A549 (cell line): ENCODE data around the gene CCNJ.

ENCODE experiments used
- CTCF ChIP-seq: fragments of >200 bp; sonication (Bioruptor Twin); formaldehyde crosslinking; IDR thresholded peaks from 3 replicates; pipeline ENCODE4 v1.5.1; 2016
- EP300 ChIP-seq, 2 experiments: fragments of >200 bp; sonication (Bioruptor Twin); formaldehyde crosslinking; IDR thresholded peaks; 2 replicates in 1 of 2; 3 replicates in 1 of 2; pipeline ENCODE4 v1.6.1; 2016 to 2017
- ESRRA ChIP-seq: fragments of 150-350 bp; IDR thresholded peaks from 2 replicates; pipeline ENCODE4 v1.6.1; 2014; ENCODE audit warnings: mild to moderate bottlenecking, low read length, borderline replicate concordance
- FOSL2 ChIP-seq, 2 experiments: fragments of 450-650 bp in 1 of 2; fragments of >200 bp in 1 of 2; sonication (Bioruptor Twin) in 1 of 2; formaldehyde crosslinking; IDR thresholded peaks; 2 replicates each; pipeline versions ENCODE4 v1.5.0 to v1.6.1; 2016 to 2020; ENCODE audit warnings: mild to moderate bottlenecking in 1 of 2, moderate library complexity in 1 of 2
- GATA3 ChIP-seq: IDR thresholded peaks from 2 replicates; pipeline ENCODE4 v1.6.1; 2012; ENCODE audit warnings: borderline replicate concordance
- JUN ChIP-seq, 2 experiments: fragments of >200 bp; sonication (Bioruptor Twin); formaldehyde crosslinking; IDR thresholded peaks; 2 replicates in 1 of 2; 3 replicates in 1 of 2; pipeline ENCODE4 v1.6.1; 2016 to 2017
- POLR2A ChIP-seq: IDR thresholded peaks from 2 replicates; pipeline ENCODE4 v1.6.1; 2012; ENCODE audit warnings: mild to moderate bottlenecking, low read length
- SMC3 ChIP-seq: fragments of >200 bp; sonication (Bioruptor Twin); formaldehyde crosslinking; IDR thresholded peaks from 3 replicates; pipeline ENCODE4 v1.6.1; 2018; ENCODE audit warnings: inconsistent platforms
- TF ChIP-seq, protein P1 (sequence below): IDR thresholded peaks from 2 replicates; pipeline ENCODE4 v1.6.1; 2012
- TF ChIP-seq, protein P2 (sequence below): fragments of 200-600 bp; sonication (generic); IDR thresholded peaks from 2 replicates; pipeline ENCODE4 v1.6.1; 2016; ENCODE audit warnings: antibody characterized with exemption, mild to moderate bottlenecking, moderate library complexity

GRCh38 chr10:96013956-96014355 is 29.4 kb upstream of the CCNJ start:
- no peak for TF ChIP-seq CTCF
- TF ChIP-seq, protein P1, sequence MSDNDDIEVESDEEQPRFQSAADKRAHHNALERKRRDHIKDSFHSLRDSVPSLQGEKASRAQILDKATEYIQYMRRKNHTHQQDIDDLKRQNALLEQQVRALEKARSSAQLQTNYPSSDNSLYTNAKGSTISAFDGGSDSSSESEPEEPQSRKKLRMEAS: no peak
- TF ChIP-seq ESRRA: no peak
- no peak for TF ChIP-seq SMC3
- TF ChIP-seq, protein P2, sequence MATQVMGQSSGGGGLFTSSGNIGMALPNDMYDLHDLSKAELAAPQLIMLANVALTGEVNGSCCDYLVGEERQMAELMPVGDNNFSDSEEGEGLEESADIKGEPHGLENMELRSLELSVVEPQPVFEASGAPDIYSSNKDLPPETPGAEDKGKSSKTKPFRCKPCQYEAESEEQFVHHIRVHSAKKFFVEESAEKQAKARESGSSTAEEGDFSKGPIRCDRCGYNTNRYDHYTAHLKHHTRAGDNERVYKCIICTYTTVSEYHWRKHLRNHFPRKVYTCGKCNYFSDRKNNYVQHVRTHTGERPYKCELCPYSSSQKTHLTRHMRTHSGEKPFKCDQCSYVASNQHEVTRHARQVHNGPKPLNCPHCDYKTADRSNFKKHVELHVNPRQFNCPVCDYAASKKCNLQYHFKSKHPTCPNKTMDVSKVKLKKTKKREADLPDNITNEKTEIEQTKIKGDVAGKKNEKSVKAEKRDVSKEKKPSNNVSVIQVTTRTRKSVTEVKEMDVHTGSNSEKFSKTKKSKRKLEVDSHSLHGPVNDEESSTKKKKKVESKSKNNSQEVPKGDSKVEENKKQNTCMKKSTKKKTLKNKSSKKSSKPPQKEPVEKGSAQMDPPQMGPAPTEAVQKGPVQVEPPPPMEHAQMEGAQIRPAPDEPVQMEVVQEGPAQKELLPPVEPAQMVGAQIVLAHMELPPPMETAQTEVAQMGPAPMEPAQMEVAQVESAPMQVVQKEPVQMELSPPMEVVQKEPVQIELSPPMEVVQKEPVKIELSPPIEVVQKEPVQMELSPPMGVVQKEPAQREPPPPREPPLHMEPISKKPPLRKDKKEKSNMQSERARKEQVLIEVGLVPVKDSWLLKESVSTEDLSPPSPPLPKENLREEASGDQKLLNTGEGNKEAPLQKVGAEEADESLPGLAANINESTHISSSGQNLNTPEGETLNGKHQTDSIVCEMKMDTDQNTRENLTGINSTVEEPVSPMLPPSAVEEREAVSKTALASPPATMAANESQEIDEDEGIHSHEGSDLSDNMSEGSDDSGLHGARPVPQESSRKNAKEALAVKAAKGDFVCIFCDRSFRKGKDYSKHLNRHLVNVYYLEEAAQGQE: no peak
- TF ChIP-seq POLR2A: no peak
- TF ChIP-seq GATA3: no peak
- no peak for TF ChIP-seq JUN (IDR thresholded peaks at IDR 0.05)
- no peak for TF ChIP-seq EP300 (IDR thresholded peaks at IDR 0.05)
- no peak for TF ChIP-seq FOSL2 (IDR thresholded peaks at IDR 0.05)
- no peak for TF ChIP-seq FOSL2 (CRISPR knock-in tag; IDR thresholded peaks at IDR 0.05)
